SK-N-SH (cell line): ENCODE data around the gene PPP1CA. TPM values are rescaled to one million over a fixed set of nuclear protein-coding genes. Genes with fewer than 3 reads are reported as not detected.
A peak's percentile ranks its signal among the peaks of the same experiment; 100 is the strongest.

Experiments used
- CTCF ChIA-PET: fragments of 300-600, 350-600 bp; formaldehyde crosslinking; extraction: SDS; loops from one replicate; lab custom pipeline; 2021; lab: Yijun Ruan, JAX
- POLR2A ChIA-PET: fragments of 350-600 bp; sonication (Branson Sonifier 250); formaldehyde crosslinking; extraction: SDS; loops from one replicate; lab custom pipeline; 2020; ENCODE audit warnings: antibody characterized with exemption, inconsistent platforms; lab: Yijun Ruan, JAX
- DNase-seq: peaks from one replicate; pipeline ENCODE4 v3.0.0; 2012
- H2AFZ ChIP-seq: fragments of 200-600 bp; sonication (generic); 2 replicates; pipeline ENCODE4 v1.8.1; 2016; ENCODE audit warnings: antibody characterized with exemption, mild to moderate bottlenecking, low read depth
- H3F3A ChIP-seq: fragments of 200-600 bp; sonication (generic); replicated peaks from 2 replicates; pipeline ENCODE3; 2016; ENCODE audit warnings: antibody characterized with exemption, mild to moderate bottlenecking; ENCODE audit not compliant: insufficient read depth
- H3K27ac ChIP-seq, 2 experiments: fragments of 200-500 bp in 1 of 2; fragments of 200-600 bp in 1 of 2; sonication (Bioruptor generic) in 1 of 2; sonication (generic), shearing (Covaris generic) in 1 of 2; 2 replicates each; pipeline versions ENCODE4 v1.5.1 to v1.6.1; 2014 to 2016; ENCODE audit warnings: low read depth in 2 of 2, inconsistent platforms in 1 of 2, low read length in 1 of 2, mild to moderate bottlenecking in 1 of 2, mixed read lengths in 1 of 2
- H3K27me3 ChIP-seq: fragments of 200-600 bp; sonication (generic), shearing (Covaris generic); 2 replicates; pipeline ENCODE4 v1.6.1; 2016; ENCODE audit warnings: mixed run types; ENCODE audit not compliant: insufficient read depth
- H3K36me3 ChIP-seq, 2 experiments: fragments of 200-500 bp in 1 of 2; fragments of 200-600 bp in 1 of 2; sonication (Bioruptor generic) in 1 of 2; sonication (generic) in 1 of 2; replicated peaks in 1 of 2; 2 replicates each; pipeline versions ENCODE3 to v1.5.1; 2014 to 2016; ENCODE audit warnings: low read length in 1 of 2, mild to moderate bottlenecking in 1 of 2; ENCODE audit not compliant: insufficient read depth in 2 of 2, control insufficient read depth in 1 of 2
- H3K4me1 ChIP-seq, 2 experiments: fragments of 200-500 bp in 1 of 2; fragments of 200-600 bp in 1 of 2; sonication (Bioruptor generic) in 1 of 2; sonication (generic), shearing (Covaris generic) in 1 of 2; 2 replicates each; pipeline versions ENCODE4 v1.5.1 to v1.6.1; 2014 to 2016; ENCODE audit warnings: low read depth in 1 of 2, low read length in 1 of 2, mixed run types in 1 of 2; ENCODE audit not compliant: insufficient read depth in 2 of 2, control insufficient read depth in 1 of 2
- H3K4me2 ChIP-seq: fragments of 200-600 bp; sonication (generic), shearing (Covaris generic); 2 replicates; pipeline ENCODE4 v1.6.1; 2017; ENCODE audit warnings: mixed run types
- H3K4me3 ChIP-seq, 2 experiments: fragments of 200-500 bp in 1 of 2; fragments of 200-600 bp in 1 of 2; sonication (Bioruptor generic) in 1 of 2; sonication (generic), shearing (Covaris generic) in 1 of 2; 2 replicates each; pipeline versions ENCODE4 v1.5.1 to v1.8.1; 2014 to 2016; ENCODE audit warnings: low read depth in 2 of 2, inconsistent platforms in 1 of 2, low read length in 1 of 2, mild to moderate bottlenecking in 1 of 2, mixed read lengths in 1 of 2, moderate library complexity in 1 of 2
- H3K79me2 ChIP-seq: fragments of 200-600 bp; sonication (generic); 2 replicates; pipeline ENCODE4 v1.8.1; 2017; ENCODE audit warnings: mild to moderate bottlenecking; ENCODE audit not compliant: insufficient read depth
- H3K9ac ChIP-seq: fragments of 200-600 bp; sonication (generic); 2 replicates; pipeline ENCODE4 v1.6.1; 2017; ENCODE audit warnings: mixed run types
- H3K9me2 ChIP-seq: fragments of 200-600 bp; sonication (generic); 2 replicates; pipeline ENCODE4 v1.6.1; 2017; ENCODE audit warnings: mixed run types
- H3K9me3 ChIP-seq: fragments of 200-600 bp; sonication (generic); 2 replicates; pipeline ENCODE4 v1.6.1; 2017; ENCODE audit warnings: mixed run types, mild to moderate bottlenecking, moderate library complexity
- H4K20me1 ChIP-seq: fragments of 200-600 bp; sonication (generic); 2 replicates; pipeline ENCODE4 v1.6.1; 2017; ENCODE audit warnings: mild to moderate bottlenecking, mixed run types; ENCODE audit not compliant: insufficient read depth
- ELF1 ChIP-seq: IDR thresholded peaks from 2 replicates; pipeline ENCODE4 v1.4.0; 2012
- EZH2phosphoT487 ChIP-seq: fragments of 200-600 bp; sonication (generic); IDR thresholded peaks from 2 replicates; pipeline ENCODE4 v1.6.1; 2017; ENCODE audit warnings: low read depth, mixed run types, mild to moderate bottlenecking, antibody characterized with exemption, moderate library complexity, borderline replicate concordance
- FOXM1 ChIP-seq: IDR thresholded peaks from 2 replicates; pipeline ENCODE4 v1.4.0; 2012; ENCODE audit warnings: low read depth, mild to moderate bottlenecking
- GABPA ChIP-seq: IDR thresholded peaks from 2 replicates; pipeline ENCODE4 v1.4.0; 2012; ENCODE audit warnings: low read depth, mild to moderate bottlenecking
- GATA2 ChIP-seq: sonication (generic); formaldehyde crosslinking; IDR thresholded peaks from 2 replicates; pipeline ENCODE4 v1.5.0; 2020; ENCODE audit warnings: mild to moderate bottlenecking, missing genetic modification reagents
- MXI1 ChIP-seq: IDR thresholded peaks from 2 replicates; pipeline ENCODE4 v1.6.1; 2012; ENCODE audit warnings: mild to moderate bottlenecking, low read depth, low read length, improper control_type of control experiment
- POLR2AphosphoS5 ChIP-seq: IDR thresholded peaks from 2 replicates; pipeline ENCODE4 v1.6.1; 2012; ENCODE audit warnings: low read depth, low read length
- SIN3A ChIP-seq: IDR thresholded peaks from 2 replicates; pipeline ENCODE4 v1.6.1; 2012; ENCODE audit warnings: low read depth, mild to moderate bottlenecking, low read length, moderate library complexity, borderline replicate concordance
- SMC3 ChIP-seq: IDR thresholded peaks from 2 replicates; pipeline ENCODE4 v1.6.1; 2012; ENCODE audit warnings: low read depth, low read length, improper control_type of control experiment
- TEAD4 ChIP-seq: IDR thresholded peaks from 2 replicates; pipeline ENCODE4 v1.4.0; 2012; ENCODE audit warnings: mild to moderate bottlenecking, borderline replicate concordance; ENCODE audit not compliant: insufficient read depth
- WGBS: methylation state at CpG from one replicate; pipeline ENCODE4 v1.1.6; 2017; ENCODE audit warnings: low lambda C conversion rate; 5-methylcytosine and 5-hydroxymethylcytosine counted together
- polyA plus RNA-seq, 3 experiments: library from polyadenylated mRNA; depleted of rRNA; stranded (reverse); fragments of >200 nt; gene quantifications; 2 replicates each; pipeline ENCODE4 v1.2.3, GENCODE V29; 2012
- TF ChIP-seq, protein P1 (sequence below): IDR thresholded peaks from 2 replicates; pipeline ENCODE4 v1.6.1; 2012; ENCODE audit warnings: mild to moderate bottlenecking, low read depth, low read length, moderate library complexity
- TF ChIP-seq, protein P2 (sequence below): IDR thresholded peaks from 2 replicates; pipeline ENCODE4 v1.4.0; 2012; ENCODE audit warnings: low read depth, borderline replicate concordance
- TF ChIP-seq, protein P3 (sequence below): fragments of 200-600 bp; sonication (generic); IDR thresholded peaks from 2 replicates; pipeline ENCODE4 v1.6.1; 2017; ENCODE audit warnings: antibody characterized with exemption, mild to moderate bottlenecking, moderate library complexity

The PPP1CA gene
- polyA plus RNA-seq, 1 of the 3 experiments (the other 2 are of a cell fraction), result 261 TPM

DNA sequence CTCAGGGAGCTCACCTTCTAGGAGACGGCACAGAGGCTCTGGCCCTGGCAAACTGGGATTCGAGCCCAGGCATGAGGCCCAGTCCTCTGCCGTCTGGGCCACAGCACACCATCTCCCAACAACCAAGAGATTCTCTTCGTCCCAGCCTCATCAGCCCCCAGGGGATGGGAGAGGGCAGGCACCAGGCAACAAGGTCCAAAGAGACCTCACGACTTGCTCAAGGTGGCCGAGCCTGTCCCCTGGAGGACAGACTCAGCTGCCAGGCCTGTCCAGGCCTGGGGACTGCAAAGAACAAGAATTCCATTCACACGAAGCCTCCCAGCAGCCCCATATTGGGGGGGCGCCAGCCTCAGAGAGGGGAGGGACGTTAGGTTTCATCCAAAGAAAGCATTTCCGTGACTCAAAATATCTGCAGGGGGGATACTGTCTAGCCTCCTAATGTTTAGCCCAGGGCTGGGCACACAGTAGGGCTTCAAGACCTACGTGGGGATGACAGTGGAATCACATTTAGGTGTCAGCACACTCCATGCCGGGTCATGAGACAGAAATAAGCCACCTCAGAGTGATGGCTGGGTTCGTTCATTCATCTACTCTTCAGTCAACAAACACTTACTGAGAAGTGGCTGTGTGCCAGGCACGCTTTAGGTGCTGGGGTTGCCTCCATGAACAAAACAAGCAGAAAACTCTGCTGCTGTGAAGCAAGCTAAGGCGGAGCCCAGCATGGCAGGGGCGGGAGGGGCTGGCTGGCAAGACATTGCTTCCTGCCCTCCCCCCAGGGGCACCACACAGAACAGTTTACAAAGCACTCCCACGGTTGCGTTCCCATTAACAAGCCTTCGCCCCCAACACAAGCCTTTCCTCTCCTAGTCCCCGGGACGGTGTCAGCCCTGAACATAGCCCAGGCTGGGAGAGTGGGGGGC is 15.0 kb upstream of the PPP1CA start (continued):
- TF ChIP-seq, protein P1, sequence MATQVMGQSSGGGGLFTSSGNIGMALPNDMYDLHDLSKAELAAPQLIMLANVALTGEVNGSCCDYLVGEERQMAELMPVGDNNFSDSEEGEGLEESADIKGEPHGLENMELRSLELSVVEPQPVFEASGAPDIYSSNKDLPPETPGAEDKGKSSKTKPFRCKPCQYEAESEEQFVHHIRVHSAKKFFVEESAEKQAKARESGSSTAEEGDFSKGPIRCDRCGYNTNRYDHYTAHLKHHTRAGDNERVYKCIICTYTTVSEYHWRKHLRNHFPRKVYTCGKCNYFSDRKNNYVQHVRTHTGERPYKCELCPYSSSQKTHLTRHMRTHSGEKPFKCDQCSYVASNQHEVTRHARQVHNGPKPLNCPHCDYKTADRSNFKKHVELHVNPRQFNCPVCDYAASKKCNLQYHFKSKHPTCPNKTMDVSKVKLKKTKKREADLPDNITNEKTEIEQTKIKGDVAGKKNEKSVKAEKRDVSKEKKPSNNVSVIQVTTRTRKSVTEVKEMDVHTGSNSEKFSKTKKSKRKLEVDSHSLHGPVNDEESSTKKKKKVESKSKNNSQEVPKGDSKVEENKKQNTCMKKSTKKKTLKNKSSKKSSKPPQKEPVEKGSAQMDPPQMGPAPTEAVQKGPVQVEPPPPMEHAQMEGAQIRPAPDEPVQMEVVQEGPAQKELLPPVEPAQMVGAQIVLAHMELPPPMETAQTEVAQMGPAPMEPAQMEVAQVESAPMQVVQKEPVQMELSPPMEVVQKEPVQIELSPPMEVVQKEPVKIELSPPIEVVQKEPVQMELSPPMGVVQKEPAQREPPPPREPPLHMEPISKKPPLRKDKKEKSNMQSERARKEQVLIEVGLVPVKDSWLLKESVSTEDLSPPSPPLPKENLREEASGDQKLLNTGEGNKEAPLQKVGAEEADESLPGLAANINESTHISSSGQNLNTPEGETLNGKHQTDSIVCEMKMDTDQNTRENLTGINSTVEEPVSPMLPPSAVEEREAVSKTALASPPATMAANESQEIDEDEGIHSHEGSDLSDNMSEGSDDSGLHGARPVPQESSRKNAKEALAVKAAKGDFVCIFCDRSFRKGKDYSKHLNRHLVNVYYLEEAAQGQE, result no peak
- TF ChIP-seq SIN3A (no peak), GABPA (no peak), EZH2phosphoT487 (no peak), TEAD4 (no peak), SMC3 (no peak)

DNA sequence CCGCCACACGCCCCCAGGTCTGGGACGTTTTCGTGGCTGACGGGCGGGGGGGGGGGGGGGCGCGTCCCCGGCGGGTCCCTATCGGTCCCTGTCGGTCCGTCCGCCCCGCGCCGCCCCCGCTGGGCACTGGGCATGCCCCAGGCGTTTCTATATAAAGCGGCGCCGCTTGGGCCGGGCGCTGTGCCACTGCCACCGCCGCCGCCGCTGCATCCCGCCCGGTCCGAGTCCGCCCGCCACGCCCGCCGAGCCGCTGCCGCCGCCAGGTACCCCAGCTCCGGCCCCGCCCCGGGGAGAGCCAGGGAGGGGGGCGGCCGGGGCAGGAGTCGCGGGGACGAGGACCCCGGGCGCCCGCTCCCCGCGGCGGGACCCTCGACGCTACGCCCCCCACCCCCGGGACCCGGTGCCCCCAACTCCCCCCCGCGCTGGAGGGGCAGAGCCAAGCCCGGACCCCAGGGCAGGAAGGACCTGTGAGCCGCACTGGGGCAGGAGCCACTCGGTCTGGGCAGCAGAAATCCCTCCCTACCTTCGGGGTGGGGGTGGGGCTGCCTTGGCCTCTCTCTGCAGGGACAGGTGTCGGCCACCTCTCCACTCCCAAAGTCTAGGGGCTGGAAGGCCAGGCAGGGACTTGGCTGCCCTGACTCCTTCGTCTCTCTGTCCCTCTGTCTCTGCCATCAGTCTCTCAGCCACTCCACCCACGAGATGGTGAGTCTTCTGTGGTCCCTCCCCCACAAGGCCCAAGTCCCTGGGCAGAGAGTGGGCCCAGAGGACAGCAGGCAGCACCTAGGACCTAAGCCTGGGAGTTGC is 14.0 kb upstream of the PPP1CA start, which contains the start of gene CARNS1:
TSS of gene CARNS1 (plus strand) at position 178 of the 804 bp plus-strand sequence. CDS start at position 700, 522 bp downstream.
- 13% methylated on average over 19 of the region's 67 CpGs for WGBS
- Histone ChIP-seq H4K20me1 (no peaks in the 10 kb centered on the region), H3F3A (no peaks in the 10 kb centered on the region), H3K9me2 (no peaks in the 10 kb centered on the region), H3K79me2 (no peaks in the 10 kb centered on the region), H2AFZ (no peak within 1 kb of the TSS), H3K4me2 (no peak within 1 kb of the TSS), H3K4me1 (peaks cover 8 to 9% of the 10 kb centered on the region in 2 experiments; a peak in 2 of 4 replicates), H3K9ac (no peak within 1 kb of the TSS), H3K27me3 (no peaks in the 10 kb centered on the region), H3K27ac (no peak within 1 kb of the TSS), H3K4me3 (peak within 1 kb of the TSS in 1 of 2 experiments; percentile 12; a peak in 1 of 4 replicates), H3K36me3 (no peaks in the 10 kb centered on the region), H3K9me3 (no peaks in the 10 kb centered on the region)
- TF ChIP-seq TEAD4 (no peak), ELF1 (no peak), SMC3 (no peak), FOXM1 (no peak), GATA2 (no peak), POLR2AphosphoS5 (no peak), MXI1 (no peak)
- TF ChIP-seq, protein P2, sequence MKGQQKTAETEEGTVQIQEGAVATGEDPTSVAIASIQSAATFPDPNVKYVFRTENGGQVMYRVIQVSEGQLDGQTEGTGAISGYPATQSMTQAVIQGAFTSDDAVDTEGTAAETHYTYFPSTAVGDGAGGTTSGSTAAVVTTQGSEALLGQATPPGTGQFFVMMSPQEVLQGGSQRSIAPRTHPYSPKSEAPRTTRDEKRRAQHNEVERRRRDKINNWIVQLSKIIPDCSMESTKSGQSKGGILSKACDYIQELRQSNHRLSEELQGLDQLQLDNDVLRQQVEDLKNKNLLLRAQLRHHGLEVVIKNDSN, result no peak
- TF ChIP-seq, protein P3, sequence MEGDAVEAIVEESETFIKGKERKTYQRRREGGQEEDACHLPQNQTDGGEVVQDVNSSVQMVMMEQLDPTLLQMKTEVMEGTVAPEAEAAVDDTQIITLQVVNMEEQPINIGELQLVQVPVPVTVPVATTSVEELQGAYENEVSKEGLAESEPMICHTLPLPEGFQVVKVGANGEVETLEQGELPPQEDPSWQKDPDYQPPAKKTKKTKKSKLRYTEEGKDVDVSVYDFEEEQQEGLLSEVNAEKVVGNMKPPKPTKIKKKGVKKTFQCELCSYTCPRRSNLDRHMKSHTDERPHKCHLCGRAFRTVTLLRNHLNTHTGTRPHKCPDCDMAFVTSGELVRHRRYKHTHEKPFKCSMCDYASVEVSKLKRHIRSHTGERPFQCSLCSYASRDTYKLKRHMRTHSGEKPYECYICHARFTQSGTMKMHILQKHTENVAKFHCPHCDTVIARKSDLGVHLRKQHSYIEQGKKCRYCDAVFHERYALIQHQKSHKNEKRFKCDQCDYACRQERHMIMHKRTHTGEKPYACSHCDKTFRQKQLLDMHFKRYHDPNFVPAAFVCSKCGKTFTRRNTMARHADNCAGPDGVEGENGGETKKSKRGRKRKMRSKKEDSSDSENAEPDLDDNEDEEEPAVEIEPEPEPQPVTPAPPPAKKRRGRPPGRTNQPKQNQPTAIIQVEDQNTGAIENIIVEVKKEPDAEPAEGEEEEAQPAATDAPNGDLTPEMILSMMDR, result no peak
- ChIA-PET POLR2A (no interaction called here), CTCF (interaction anchor here (3.1 kb wide), 1 partner anchor 33 kb away, joined by 11 read pairs; no protein-coding TSS in a partner anchor)
- no peak for DNase-seq
